GM23338 (cell line): ENCODE measurements around the gene UCKL1. TPM values are rescaled to one million over a fixed set of nuclear protein-coding genes. Genes with fewer than 3 reads are reported as not detected.

ENCODE experiments used
- ATAC-seq: fragments of 200-7000 bp; cut with Tn5 transposase; 3 replicates; pipeline ENCODE4 v1.9.1; 2020
- DNase-seq: peaks from one replicate; pipeline ENCODE4 v3.0.0-alpha.2; 2015; ENCODE audit warnings: low spot score
- H2AFZ ChIP-seq: fragments of 200-600 bp; sonication (generic); 2 replicates; pipeline ENCODE4 v1.8.0; 2016; ENCODE audit warnings: antibody characterized with exemption, mild to moderate bottlenecking, moderate library complexity
- H3F3A ChIP-seq: fragments of 200-600 bp; sonication (generic); replicated peaks from 2 replicates; pipeline ENCODE4 v1.8.0; 2017; ENCODE audit warnings: antibody characterized with exemption, mixed run types, low read depth
- H3K27ac ChIP-seq: fragments of 200-600 bp; sonication (generic); 2 replicates; pipeline ENCODE4 v1.6.1; 2016; ENCODE audit warnings: low read depth
- H3K27me3 ChIP-seq: fragments of 200-600 bp; sonication (generic); 2 replicates; pipeline ENCODE4 v1.8.0; 2016; ENCODE audit warnings: mild to moderate bottlenecking, mixed run types, moderate library complexity; ENCODE audit not compliant: insufficient read depth
- H3K36me3 ChIP-seq: fragments of 200-600 bp; sonication (generic); 2 replicates; pipeline ENCODE4 v1.8.0; 2016; ENCODE audit warnings: mild to moderate bottlenecking; ENCODE audit not compliant: insufficient read depth
- H3K4me1 ChIP-seq: fragments of 200-600 bp; sonication (generic); 2 replicates; pipeline ENCODE4 v1.8.0; 2016; ENCODE audit warnings: mild to moderate bottlenecking, moderate library complexity; ENCODE audit not compliant: insufficient read depth
- H3K4me2 ChIP-seq: fragments of 200-600 bp; sonication (generic); 2 replicates; pipeline ENCODE4 v1.7.1; 2017; ENCODE audit warnings: mixed run types
- H3K4me3 ChIP-seq: fragments of 200-600 bp; sonication (generic); 2 replicates; pipeline ENCODE4 v1.6.1; 2016; ENCODE audit warnings: mixed run types
- H3K79me2 ChIP-seq: fragments of 200-600 bp; sonication (generic); replicated peaks from 2 replicates; pipeline ENCODE4 v1.8.0; 2017; ENCODE audit warnings: mild to moderate bottlenecking; ENCODE audit not compliant: insufficient read depth
- H3K9me2 ChIP-seq: fragments of 200-600 bp; sonication (generic); 2 replicates; pipeline ENCODE4 v1.8.0; 2017; ENCODE audit not compliant: insufficient read depth
- H4K20me1 ChIP-seq: fragments of 200-600 bp; sonication (generic); replicated peaks from 2 replicates; pipeline ENCODE4 v1.8.0; 2017; ENCODE audit warnings: mild to moderate bottlenecking; ENCODE audit not compliant: insufficient read depth
- H3K27ac Mint-ChIP-seq: 2 replicates; pipeline ENCODE4 v1.8.0; 2020; ENCODE audit warnings: inconsistent platforms, mild to moderate bottlenecking, moderate library complexity, mixed read lengths
- H3K27me3 Mint-ChIP-seq: 3 replicates; pipeline ENCODE4 v1.8.0; 2022; ENCODE audit warnings: low read depth, mild to moderate bottlenecking, moderate library complexity, mixed read lengths, inconsistent platforms; ENCODE audit not compliant: insufficient read depth, poor library complexity
- H3K36me3 Mint-ChIP-seq: 3 replicates; pipeline ENCODE4 v1.8.0; 2021; ENCODE audit warnings: low read depth, mild to moderate bottlenecking, inconsistent platforms, moderate library complexity, mixed read lengths
- H3K4me1 Mint-ChIP-seq: 3 replicates; pipeline ENCODE4 v1.8.0; 2020; ENCODE audit warnings: mild to moderate bottlenecking, inconsistent platforms, mixed read lengths
- H3K4me3 Mint-ChIP-seq: 3 replicates; pipeline ENCODE4 v1.8.0; 2021; ENCODE audit warnings: moderate library complexity, mild to moderate bottlenecking, inconsistent platforms, mixed read lengths
- H3K9me3 Mint-ChIP-seq: 3 replicates; pipeline ENCODE4 v1.8.0; 2020; ENCODE audit warnings: moderate library complexity, mild to moderate bottlenecking, inconsistent platforms, mixed read lengths
- EZH2 ChIP-seq: fragments of 200-600 bp; sonication (generic); IDR thresholded peaks from one replicate; pipeline ENCODE4 v1.8.0; 2017; ENCODE audit warnings: antibody characterized with exemption, mild to moderate bottlenecking, low read depth; ENCODE audit not compliant: unreplicated experiment
- NANOG ChIP-seq: IDR thresholded peaks from 2 replicates; pipeline ENCODE4 v1.6.1; 2016; ENCODE audit warnings: antibody characterized with exemption, borderline replicate concordance
- POLR2AphosphoS5 ChIP-seq: IDR thresholded peaks from 2 replicates; pipeline ENCODE4 v1.6.1; 2016; ENCODE audit warnings: antibody characterized with exemption, low read depth
- ZNF114 ChIP-seq: fragments of 250-450 bp; sonication (Bioruptor Pico); IDR thresholded peaks from 2 replicates; pipeline ENCODE4 v1.5.0; 2020; ENCODE audit warnings: mild to moderate bottlenecking, moderate library complexity
- ZNF331 ChIP-seq: fragments of 250-450 bp; sonication (Bioruptor Pico); IDR thresholded peaks from 2 replicates; pipeline ENCODE4 v1.5.0; 2020; ENCODE audit warnings: low read depth, mild to moderate bottlenecking, moderate library complexity
- polyA plus RNA-seq: library from polyadenylated mRNA; unstranded; fragments of >200 nt; fragmentation: Nextera tagmentation; extraction: Ambion mirVana; gene quantifications from 2 replicates; pipeline ENCODE4 v1.2.1, GENCODE V29; 2016
- total RNA-seq: library from RNA; depleted of rRNA; stranded (reverse); fragments of >200 nt; shearing (Covaris generic); gene quantifications from 2 replicates; pipeline ENCODE4 v1.2.3, GENCODE V29; 2014

The UCKL1 gene
- total and polyA plus RNA-seq, 2 experiments from 2014 or later: 56.8 to 82.5 TPM

DNA sequence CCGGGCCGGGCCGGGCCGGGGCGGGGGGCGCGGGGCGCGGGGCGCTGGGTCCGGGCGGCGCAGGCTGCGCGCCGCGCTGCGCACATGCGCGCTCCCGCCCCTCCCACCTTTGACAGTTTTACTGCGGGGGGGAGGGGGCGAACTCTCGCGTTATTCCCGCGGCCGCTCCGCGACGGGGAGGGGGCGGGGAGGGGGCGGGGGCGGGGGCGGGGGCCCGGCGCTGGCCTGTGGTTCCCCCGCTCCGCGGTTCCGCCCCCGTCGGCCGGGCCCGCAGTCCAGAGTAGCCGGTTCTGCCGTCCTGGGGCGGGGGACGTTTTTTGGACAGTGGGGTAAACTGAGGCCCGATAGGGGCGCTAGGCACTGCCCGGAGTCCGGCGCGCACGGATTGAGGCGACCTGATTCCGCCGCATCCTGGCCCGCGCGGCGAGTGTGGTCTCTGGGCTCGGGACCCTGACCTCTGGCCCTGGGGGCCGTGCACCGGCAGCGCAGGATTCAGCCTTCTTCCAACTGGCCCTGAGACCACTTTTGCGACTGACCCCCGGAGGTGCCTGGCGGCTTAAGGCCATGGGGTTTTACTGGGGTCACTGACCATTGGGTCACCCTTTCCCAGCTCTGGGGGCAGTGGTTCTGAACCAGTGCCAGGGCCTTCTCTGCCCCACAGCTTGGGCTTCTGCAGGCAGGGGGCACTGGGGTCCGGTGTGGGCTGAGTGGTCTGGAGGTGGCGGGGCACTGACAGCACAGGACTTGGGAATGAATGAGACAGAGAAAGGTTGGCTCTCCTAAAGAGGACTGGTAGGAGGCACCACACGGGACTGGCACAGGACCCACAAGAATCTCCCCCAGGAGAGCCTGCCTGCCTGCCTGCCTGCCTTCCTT lies 13.9 kb upstream of the UCKL1 start, which contains the start of gene ZNF512B:
Gene ZNF512B, minus strand, starts transcription at position 93 of the 876 bp plus-strand sequence. CDS start 1,980 bp downstream, outside the sequence.
- Histone ChIP-seq H3K4me3 (peak within 1 kb of the TSS; percentile 78), H3K36me3 (no peaks in the 10 kb centered on the region), H3K27ac (no peak within 1 kb of the TSS), H3K9me2 (no peaks in the 10 kb centered on the region), H2AFZ (peak within 1 kb of the TSS; percentile 76; the same call in 1 of the 2 replicates), H3K4me1 (peaks cover 8% of the 10 kb centered on the region), H4K20me1 (no peaks in the 10 kb centered on the region), H3K79me2 (peaks cover 9% of the 10 kb centered on the region), H3K27me3 (peaks cover 7% of the 10 kb centered on the region; the same call in 1 of the 2 replicates), H3K4me2 (peak within 1 kb of the TSS; percentile 90), H3F3A (peaks cover 12% of the 10 kb centered on the region; the same call in 1 of the 2 replicates)
- Mint-ChIP-seq H3K4me3 (peak within 1 kb of the TSS; percentile 84), H3K36me3 (peaks cover 3% of the 10 kb centered on the region; the same call in 2 of the 3 replicates), H3K27me3 (peaks cover 19% of the 10 kb centered on the region), H3K4me1 (peaks cover 17% of the 10 kb centered on the region), H3K27ac (no peak within 1 kb of the TSS), H3K9me3 (no peaks in the 10 kb centered on the region; the same call in 2 of the 3 replicates)
- ATAC-seq (peak; percentile 25), DNase-seq (peak; percentile 87)
- peak; percentile 51 for TF ChIP-seq POLR2AphosphoS5
- no peak for TF ChIP-seq EZH2

DNA sequence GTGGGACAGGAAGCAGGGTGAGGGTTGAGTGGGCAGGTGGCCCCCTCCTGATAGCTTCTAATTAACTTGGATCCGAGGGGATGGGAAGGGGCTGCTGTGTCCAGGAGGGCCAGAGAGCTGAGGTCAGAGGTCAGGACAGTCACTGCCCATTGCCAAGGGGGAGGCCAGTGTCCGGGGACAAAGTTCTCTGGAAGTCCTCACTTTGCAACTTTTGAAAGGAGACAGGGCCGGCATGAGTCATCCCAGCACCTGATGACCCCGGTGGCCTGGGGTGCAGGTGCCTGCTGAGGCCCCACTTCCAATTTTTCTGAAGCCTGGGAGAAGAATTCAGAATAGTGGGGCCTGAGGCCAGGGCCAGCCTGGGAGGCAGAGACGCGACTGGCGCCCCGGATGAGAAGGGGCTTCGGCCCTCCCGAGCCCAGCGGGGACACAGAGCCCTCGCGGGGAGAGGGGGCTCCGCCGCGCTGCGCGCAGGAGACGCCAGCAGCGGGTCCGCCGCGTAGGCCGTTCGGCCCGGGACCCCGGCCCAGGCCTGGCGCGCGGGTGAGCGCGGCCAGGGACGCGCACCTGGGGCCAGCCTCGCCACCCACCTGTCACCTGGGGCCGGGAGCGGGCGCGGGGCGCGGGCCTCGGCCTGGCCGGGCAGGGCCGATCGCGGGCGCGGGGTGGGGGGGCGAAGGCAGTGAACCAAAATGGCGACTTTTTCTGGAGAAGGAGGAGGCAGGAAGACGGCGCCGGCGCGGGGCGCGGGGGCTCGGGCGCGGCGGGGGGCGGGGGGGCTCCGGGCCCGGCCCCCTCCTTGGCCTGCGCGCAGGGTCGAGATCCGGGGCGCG lies 12.9 kb upstream of the UCKL1 start:
- Histone ChIP-seq H3K27ac (no peak overlapping the region), H3K27me3 (peaks cover 7% of the 10 kb centered on the region; the same call in 1 of the 2 replicates), H3K9me2 (no peaks in the 10 kb centered on the region), H2AFZ (no peak overlapping the region), H3K4me2 (peak overlapping the region; percentile 90), H3K36me3 (no peaks in the 10 kb centered on the region), H3K4me3 (peak overlapping the region; percentile 78), H3K79me2 (peaks cover 9% of the 10 kb centered on the region), H4K20me1 (no peaks in the 10 kb centered on the region), H3F3A (peaks cover 7% of the 10 kb centered on the region; the same call in 1 of the 2 replicates), H3K4me1 (peaks cover 8% of the 10 kb centered on the region)
- peaks cover 17% of the 10 kb centered on the region for H3K4me1 Mint-ChIP-seq
- DNase-seq (peak; percentile 59), ATAC-seq (no peak; the same call in 2 of the 3 replicates)
- peaks cover 19% of the 10 kb centered on the region for H3K27me3 Mint-ChIP-seq
- TF ChIP-seq EZH2 (no peak), POLR2AphosphoS5 (0 out of 2 replicates have a peak, but pooled peaks have one; percentile 23), NANOG (no peak)
- no peaks in the 10 kb centered on the region; the same call in 2 of the 3 replicates for H3K9me3 Mint-ChIP-seq
- H3K27ac Mint-ChIP-seq: no peak overlapping the region
- peaks cover 4% of the 10 kb centered on the region; the same call in 2 of the 3 replicates for H3K36me3 Mint-ChIP-seq
- peak overlapping the region; percentile 84 for H3K4me3 Mint-ChIP-seq

DNA sequence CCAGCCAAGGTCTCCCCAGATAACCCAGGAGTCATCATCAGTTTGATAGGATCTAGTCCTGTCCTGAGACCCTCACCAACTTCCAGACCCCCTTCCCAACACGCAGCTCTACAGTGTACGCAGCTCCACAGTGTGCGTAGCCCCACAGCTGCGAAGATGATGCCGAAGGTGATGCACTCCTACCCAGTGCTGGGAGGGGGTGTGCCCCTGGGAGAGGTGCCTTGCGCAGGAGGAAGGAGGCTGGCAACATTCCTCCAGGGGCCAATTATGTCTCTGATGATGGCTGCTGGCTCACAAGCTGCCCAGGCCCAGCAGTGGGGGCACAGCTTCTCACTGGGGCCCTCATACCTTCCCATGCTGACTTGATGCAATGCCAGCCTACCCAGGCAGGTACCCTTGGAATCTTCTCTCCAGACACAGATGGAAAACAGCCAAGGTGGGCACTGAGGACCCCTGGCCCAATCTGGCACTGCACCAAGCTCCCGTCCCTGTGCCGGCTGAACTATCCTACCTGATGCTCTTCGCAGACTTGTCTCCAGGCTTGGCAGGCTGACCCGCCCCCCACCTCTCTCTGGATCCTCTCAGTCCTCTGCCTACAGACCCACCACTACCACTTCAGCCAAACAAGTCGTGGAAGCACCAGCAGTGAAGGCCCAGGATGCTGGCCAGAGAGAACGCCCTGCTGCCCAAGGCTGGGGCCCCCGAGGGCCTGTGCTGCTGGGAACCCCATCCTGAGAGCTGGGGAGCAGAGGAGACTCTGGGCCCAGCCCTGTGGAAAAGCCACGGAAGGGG lies 12.1 kb upstream of the UCKL1 start:
- H3K27ac Mint-ChIP-seq: no peak overlapping the region
- Histone ChIP-seq H3K4me3 (peak overlapping the region; percentile 78), H4K20me1 (no peaks in the 10 kb centered on the region), H3K4me1 (peaks cover 8% of the 10 kb centered on the region), H3K79me2 (peaks cover 9% of the 10 kb centered on the region), H3K9me2 (no peaks in the 10 kb centered on the region), H3F3A (0 out of 2 replicates have a peak, but pooled peaks cover 6% of the 10 kb centered on the region), H3K27me3 (peaks cover 7% of the 10 kb centered on the region; the same call in 1 of the 2 replicates), H3K4me2 (peak overlapping the region; percentile 90), H2AFZ (no peak overlapping the region), H3K27ac (no peak overlapping the region), H3K36me3 (no peaks in the 10 kb centered on the region)
- no peaks in the 10 kb centered on the region; the same call in 2 of the 3 replicates for H3K9me3 Mint-ChIP-seq
- no peak for ATAC-seq
- peaks cover 11% of the 10 kb centered on the region for H3K4me1 Mint-ChIP-seq
- peak overlapping the region; percentile 84 for H3K4me3 Mint-ChIP-seq
- H3K36me3 Mint-ChIP-seq: peaks cover 6% of the 10 kb centered on the region; the same call in 2 of the 3 replicates
- no peak for DNase-seq
- peaks cover 15% of the 10 kb centered on the region for H3K27me3 Mint-ChIP-seq
- TF ChIP-seq ZNF114 (CRISPR knock-in tag) (no peak), ZNF331 (CRISPR knock-in tag) (no peak)
